Activated effector memory CD4-positive, alpha-beta T cell treated with Interleukin-2 at 50 U/mL for 16 hours (primary cell): ENCODE data around the gene CYSLTR2.
"Not testable (repeated sequence)": the region's sequence is repeated elsewhere in the genome, so short reads cannot be mapped to it uniquely, and the experiment has no call there.

Experiments used
- DNase-seq: peaks from one replicate; pipeline ENCODE4 v3.0.0-alpha.2; 2020

Gene CYSLTR2

GRCh38 chr13:48645845-48646244, 7.9 kb upstream of the CYSLTR2 start:
- DNase-seq = no peak

GRCh38 chr13:48646791-48647190, 6.9 kb upstream of the CYSLTR2 start:
- no peak for DNase-seq

GRCh38 chr13:48647625-48648024, 6.1 kb upstream of the CYSLTR2 start:
- no peak for DNase-seq

- no peak for DNase-seq
These were observed 5.3 kb upstream of the CYSLTR2 start for GRCh38 chr13:48648446-48648845.

- DNase-seq = no peak
These were observed 768 bp upstream of the CYSLTR2 start for GRCh38 chr13:48652851-48653471.

- no peak for DNase-seq
These were observed 782 bp downstream of the CYSLTR2 start for GRCh38 chr13:48654511-48654910.

GRCh38 chr13:48655291-48655690, 1.6 kb downstream of the CYSLTR2 start:
- DNase-seq = no peak

GRCh38 chr13:48656608-48657007, 2.9 kb downstream of the CYSLTR2 start:
- no peak for DNase-seq

GRCh38 chr13:48660361-48661076, 6.8 kb downstream of the CYSLTR2 start:
- DNase-seq = no peak

- no peak for DNase-seq
These were observed 7.4 kb downstream of the CYSLTR2 start for GRCh38 chr13:48661107-48661506.

- DNase-seq = no peak
These were observed 8.5 kb downstream of the CYSLTR2 start for GRCh38 chr13:48662226-48662625.

GRCh38 chr13:48667136-48667535, 13.4 kb downstream of the CYSLTR2 start:
- DNase-seq = no peak

- not testable (repeated sequence) for DNase-seq
These were observed 17.7 kb downstream of the CYSLTR2 start for GRCh38 chr13:48671421-48671820.

GRCh38 chr13:48675247-48675646, 21.5 kb downstream of the CYSLTR2 start:
- no peak for DNase-seq

GRCh38 chr13:48678316-48678715, 24.6 kb downstream of the CYSLTR2 start:
- DNase-seq = no peak

- no peak for DNase-seq
These were observed 26.4 kb downstream of the CYSLTR2 start for GRCh38 chr13:48679941-48680680.

- DNase-seq = no peak
These were observed 27.1 kb downstream of the CYSLTR2 start for GRCh38 chr13:48680756-48681392.

GRCh38 chr13:48681905-48682304, 28.2 kb downstream of the CYSLTR2 start:
- DNase-seq = no peak

GRCh38 chr13:48682436-48682835, 28.7 kb downstream of the CYSLTR2 start:
- DNase-seq = no peak

- no peak for DNase-seq
These were observed 33.0 kb downstream of the CYSLTR2 start for GRCh38 chr13:48686636-48687210.

- no peak for DNase-seq
These were observed 33.5 kb downstream of the CYSLTR2 start for GRCh38 chr13:48687249-48687648.

GRCh38 chr13:48693998-48694397, 40.3 kb downstream of the CYSLTR2 start:
- DNase-seq = no peak

- no peak for DNase-seq
These were observed 42.0 kb downstream of the CYSLTR2 start for GRCh38 chr13:48695776-48696175.
